Activated T-cell treated with anti-CD3 and anti-CD28 coated beads for 24 hours (primary cell): ENCODE results near the gene BACE1.

Experiments
- DNase-seq: peaks from one replicate; pipeline ENCODE4 v3.0.0-alpha.2; 2020; ENCODE audit warnings: low read depth

Gene BACE1

GRCh38 chr11:117305145-117305544 lies 10.9 kb downstream of the BACE1 start:
- no peak for DNase-seq

- no peak for DNase-seq
Measured at GRCh38 chr11:117303646-117304315, 12.3 kb downstream of the BACE1 start.

- DNase-seq, result no peak
Measured at GRCh38 chr11:117303101-117303500, 13.0 kb downstream of the BACE1 start.

DNA sequence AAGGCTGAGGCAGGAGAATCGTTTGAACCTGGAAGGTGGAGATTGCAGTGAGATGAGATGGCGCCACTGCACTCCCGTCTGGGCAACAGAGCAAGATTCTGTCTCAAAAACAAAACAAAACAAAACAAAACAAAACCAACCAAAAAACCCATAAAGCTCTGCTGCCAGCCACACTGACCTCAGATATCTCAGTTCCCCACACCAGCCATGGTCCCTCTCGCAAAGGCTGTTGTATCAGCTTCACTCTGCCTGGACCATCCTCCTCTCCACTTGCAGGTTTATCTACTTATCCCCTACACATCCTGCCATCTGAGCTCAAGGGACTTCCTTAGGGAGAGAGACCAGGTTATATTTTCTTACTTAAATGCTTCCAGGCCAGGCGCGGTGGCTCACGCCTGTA lies 13.8 kb downstream of the BACE1 start:
- no peak for DNase-seq

- no peak for DNase-seq
Measured at GRCh38 chr11:117300773-117301172, 15.3 kb downstream of the BACE1 start.

- no peak for DNase-seq
Measured at GRCh38 chr11:117300283-117300663, 15.8 kb downstream of the BACE1 start.

DNA sequence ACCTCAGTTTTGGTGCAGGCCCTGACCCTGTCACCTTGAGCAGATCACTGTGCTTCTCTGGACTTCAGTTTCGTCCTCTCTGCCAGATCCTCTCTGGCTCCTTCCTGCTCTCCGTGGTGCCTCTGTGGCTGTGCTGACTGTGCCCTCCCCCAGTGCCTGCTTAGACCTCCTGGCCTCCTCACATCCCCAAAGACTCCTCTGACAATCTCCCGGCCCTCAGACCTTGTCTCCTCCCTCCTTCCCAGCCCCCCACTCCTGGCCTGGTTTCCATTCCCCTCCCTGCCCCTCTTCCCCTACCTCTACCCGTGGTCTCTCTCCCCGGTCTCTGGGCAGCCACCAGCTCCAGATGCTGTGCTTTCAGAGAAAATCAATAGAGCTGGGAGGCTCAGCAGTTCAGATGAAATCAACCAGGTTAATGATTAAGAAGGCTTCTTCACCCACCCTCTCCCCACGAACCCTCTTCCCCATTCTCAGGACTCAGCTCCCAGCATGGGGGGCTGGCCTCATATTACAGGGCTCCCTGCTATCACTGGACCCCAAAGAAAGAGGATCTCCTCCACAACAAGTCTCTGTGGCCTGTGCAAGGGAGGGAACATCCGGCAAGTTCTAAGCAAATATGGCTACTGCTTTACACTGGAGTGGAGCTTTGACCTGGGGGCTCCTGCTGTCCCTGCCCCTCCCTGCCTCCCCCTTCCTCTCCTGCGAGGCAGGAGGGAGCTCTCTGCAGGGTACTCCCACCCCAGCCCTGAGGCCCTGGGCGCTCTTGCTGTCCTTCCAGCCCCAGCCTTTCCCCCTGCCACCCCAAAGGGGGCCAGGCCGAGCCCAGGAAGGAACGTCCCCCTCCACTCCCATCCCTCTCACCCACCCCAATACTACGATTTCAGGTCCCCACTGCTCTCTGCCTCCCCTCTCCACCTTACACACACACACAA lies 16.4 kb downstream of the BACE1 start:
- DNase-seq, result no peak

DNA sequence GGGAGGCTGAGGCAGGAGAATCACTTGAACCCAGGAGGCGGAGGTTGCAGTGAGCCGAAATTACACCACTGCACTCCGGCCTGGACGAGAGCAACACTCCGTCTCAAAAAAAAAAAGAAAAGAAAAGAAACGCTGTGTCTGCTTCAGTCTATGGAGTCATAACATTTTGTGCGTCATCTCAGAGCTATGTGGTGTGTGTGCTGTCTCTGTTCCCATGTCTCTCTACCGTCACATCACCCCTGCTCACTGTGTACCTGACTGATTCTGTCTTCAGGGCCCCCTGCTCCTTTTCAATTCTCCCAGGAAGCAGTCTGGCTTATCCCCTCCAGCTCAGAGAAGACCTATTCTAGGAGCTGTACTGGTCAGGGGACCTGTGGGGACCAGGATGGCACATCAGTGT lies 17.9 kb downstream of the BACE1 start:
- DNase-seq, result no peak

GRCh38 chr11:117296881-117297280 lies 19.2 kb downstream of the BACE1 start:
- no peak for DNase-seq

DNA sequence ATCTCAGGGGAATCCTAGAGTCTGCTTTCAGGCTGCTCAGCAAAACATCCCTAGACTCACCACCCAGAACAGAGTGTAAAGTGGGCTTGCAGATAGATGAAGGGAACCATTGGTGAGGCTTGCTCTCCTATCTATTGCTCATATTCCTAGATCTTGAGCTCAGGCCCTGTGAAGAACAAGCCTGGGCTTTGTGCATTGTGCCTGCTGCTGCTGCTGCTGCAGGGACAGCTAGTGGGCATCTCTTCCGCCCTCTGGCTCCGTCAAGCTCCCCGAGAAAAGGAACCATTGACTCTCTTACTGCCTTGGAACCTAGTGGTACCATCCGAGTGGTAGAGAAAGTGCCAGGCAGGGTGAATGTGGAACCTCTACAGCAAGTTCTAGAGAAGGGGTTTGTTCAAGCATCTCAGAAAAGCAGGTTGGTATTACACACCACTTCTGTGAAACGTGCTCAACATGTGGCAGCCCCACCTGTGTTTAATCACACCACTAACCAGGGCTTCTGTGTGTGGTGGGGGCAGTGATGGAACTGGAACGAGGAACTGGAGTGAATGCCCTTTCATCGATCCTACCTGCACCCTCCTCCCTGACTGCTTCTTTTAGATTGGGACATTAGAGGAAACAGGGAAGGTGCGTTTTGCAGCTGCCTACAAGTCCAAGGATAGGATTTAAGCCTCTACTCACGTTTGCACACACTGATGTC lies 20.5 kb downstream of the BACE1 start:
- no peak for DNase-seq

GRCh38 chr11:117292616-117293015 lies 23.4 kb downstream of the BACE1 start:
- no peak for DNase-seq

DNA sequence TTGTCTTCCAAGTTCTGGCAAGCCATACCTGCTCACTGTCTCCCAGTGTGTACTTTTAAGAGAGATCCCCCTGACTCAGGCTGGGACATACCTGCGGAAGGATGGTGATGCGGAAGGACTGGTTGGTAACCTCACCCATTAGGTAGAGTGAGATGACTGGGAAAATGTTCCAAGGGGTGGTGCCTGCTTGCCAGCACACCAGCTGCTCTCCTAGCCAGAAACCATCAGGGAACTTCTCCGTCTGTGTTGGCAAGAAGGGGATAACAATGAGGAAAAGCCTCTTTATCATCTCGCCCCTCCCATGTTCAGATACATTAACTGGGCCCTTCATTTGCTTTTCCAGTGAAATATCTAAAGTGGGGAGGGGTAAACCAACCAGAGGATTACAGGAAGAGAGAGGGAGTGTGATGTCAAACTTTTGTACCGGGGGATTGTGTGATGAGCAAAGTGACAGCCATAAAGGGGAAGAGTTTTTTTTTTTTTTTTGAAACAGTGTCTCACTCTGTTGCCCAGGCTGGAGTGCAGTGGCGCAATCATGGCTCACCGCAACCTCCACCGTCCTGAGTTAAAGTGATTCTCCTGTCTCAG lies 25.2 kb downstream of the BACE1 start, which contains the start of gene BACE1-AS:
TSS of gene BACE1-AS (plus strand) at position 538 of the 588 bp plus-strand sequence.
- no peak for DNase-seq

DNA sequence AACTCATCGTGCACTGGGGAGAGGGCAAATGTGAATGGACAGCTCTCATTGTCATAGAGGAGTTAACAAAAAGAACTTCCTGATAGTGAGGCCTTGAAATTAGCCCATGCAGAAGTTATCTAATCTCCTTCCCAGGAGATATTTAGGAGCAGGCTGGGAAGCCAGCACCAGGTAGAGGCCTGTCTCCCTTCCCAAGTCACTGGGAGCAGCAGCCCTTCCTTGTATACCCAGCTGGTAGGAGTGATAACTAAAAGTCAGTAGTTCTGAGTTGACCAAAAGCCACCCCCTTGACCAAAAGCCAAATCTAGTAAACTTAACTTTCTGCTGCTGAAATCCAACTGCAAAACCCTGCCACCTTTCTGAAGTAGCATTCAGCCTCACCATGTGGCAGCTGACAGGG lies 26.3 kb downstream of the BACE1 start:
- DNase-seq, result no peak

DNA sequence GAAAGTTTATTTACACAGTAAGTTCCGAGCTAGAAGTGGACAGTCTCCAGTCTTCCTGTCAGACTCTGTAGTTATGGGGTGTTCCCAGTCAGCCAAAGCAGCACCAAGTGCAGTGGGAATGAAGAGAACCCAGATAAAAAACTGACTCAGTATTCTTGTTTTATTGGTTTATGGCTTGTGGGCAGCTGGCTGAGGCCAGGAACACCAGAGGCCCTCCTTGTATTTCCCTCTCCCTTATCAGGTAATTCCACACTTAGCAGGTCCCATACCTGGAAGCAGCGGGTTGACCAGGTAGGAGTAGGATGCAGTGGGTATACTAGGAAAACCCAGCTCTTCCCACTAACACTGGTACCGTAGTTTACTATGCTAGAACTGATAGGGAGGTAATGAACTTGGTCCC lies 28.4 kb downstream of the BACE1 start:
- no peak for DNase-seq

- DNase-seq, result no peak
Measured at GRCh38 chr11:117286588-117286987, 29.5 kb downstream of the BACE1 start.

GRCh38 chr11:117284053-117284452 lies 32.0 kb downstream of the BACE1 start:
- DNase-seq, result no peak

DNA sequence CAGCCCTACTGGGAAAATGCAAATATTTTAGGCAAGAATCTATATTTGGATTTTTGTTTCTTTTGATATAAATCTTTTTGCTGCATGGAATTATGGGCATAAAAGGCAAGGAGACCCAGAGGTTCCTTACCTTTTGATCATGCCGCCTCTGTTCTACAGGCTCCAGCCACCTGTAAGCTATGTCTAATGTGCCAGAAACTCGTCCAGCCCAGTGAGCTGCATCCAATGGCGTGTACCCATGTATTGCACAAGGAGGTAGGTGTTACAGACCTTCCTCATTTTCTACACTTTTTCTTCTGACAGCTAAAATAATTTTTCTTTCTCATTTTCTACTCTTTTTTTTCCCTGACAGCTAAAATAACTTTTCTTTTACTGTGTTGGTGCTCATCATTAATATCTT lies 33.1 kb downstream of the BACE1 start:
- DNase-seq, result no peak

DNA sequence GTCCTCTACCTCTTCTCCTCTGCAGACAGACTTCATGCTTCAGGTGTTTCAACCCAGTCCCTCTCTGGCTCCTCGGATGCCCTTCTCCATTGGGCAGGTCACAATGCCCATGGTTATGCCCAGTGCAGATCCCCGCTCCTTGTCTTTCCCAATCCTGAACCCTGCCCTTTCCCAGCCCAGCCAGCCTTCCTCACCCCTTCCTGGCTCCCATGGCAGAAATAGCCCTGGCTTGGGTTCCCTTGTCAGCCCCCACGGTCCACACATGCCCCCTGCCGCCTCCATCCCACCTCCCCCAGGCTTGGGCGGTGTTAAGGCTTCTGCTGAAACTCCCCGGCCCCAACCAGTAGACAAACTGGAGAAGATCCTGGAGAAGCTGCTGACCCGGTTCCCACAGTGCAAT lies 34.2 kb downstream of the BACE1 start:
- DNase-seq, result no peak

- DNase-seq, result no peak
Measured at GRCh38 chr11:117281159-117281558, 34.9 kb downstream of the BACE1 start.

- DNase-seq, result no peak
Measured at GRCh38 chr11:117279711-117280376, 36.2 kb downstream of the BACE1 start.

GRCh38 chr11:117278347-117278746 lies 37.7 kb downstream of the BACE1 start:
- DNase-seq, result no peak
